Islet precursor cell (in vitro differentiated cells): ENCODE measurements around the gene TPSB2.
"Not testable (repeated sequence)": the region's sequence is repeated elsewhere in the genome, so short reads cannot be mapped to it uniquely, and the experiment has no call there.

Experiments
- DNase-seq: peaks from one replicate; pipeline ENCODE4 v3.0.0-alpha.2; 2018

Gene TPSB2

DNA sequence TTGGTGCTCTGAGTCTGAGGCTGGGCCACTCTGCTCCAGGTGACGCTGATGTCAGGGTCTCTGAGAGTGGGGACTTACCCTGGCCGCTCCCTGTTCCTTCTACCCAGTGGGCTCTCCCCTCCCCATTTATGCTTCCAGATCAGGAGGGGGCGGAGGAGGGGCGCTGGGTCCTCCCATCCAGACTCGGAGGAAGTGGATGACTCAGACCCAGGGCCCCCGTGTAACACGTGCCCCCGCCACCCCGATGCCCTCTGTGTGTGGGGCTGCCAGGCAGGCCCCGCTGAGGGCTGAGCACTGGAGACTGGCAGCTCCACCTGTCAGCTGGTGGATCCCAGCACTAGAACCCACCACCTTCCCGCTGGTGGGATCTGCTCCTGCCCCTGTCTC lies at the start of gene TPSB2:
TPSB2 (minus strand) TSS at position 101 of the 387 bp plus-strand sequence. CDS start 233 bp downstream, outside the sequence.
- not testable (repeated sequence) for DNase-seq

DNA sequence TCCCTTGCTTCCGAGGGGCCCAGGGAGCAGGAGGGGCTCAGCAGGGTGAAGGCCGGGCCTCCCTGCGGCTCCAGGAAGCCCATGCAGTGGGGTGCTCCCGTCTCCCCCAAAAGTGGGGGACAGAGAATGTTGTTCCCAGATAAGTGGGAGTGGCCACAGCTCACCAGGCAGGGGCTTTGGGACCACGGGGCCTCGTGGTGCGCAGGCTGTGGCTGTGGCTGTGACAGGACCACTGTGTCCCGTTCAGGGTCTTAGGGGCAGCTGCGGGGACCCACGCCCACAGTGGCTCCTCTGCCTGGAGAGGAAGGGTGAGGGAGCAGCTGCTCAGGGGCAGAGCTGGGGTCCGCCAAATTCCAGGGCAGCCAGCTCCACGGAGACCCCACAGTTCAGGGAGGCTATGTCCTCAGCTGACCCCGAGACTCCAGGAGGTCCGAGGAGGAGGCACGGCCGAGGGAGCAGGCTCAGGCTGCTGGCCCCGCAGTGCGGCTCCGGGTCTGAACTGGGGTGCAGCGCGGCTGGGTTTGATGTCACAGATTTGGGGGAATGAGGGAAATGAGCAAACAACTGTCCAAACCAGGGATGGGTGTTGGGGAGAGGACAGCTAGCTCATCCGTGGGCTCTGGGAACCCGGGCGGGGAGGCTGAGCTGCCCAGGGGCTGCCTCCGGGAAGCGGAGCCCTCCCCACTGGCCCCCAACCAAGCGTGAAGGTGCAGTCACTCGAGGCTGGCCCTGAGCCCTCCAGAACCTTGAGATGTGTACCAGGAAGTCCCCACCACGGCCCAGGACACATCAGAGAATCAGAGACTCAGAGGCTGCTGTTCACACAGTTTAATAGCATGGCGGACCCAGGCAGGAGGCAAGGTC lies 49.3 kb upstream of the TPSB2 start:
- DNase-seq = no peak

DNA sequence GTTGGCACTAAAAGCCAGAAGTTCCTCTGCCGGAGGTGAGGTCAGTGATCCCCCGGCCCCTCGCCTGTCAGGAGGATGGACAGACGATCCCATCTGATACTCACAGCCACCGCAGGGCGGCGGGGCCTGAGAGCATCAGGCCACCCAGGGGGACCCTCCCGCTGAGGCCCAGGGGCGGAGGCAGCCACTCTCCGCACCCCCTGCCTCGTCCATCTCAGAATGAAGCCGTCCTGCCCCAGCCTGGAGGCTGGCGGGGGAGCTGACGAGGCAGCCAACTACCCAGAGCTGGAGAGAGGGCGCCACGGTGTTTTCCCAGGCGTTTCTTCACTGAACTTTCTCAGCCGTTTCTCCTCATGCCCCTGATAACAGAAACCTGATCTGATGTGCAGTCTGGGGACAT lies 48.5 kb upstream of the TPSB2 start:
- no peak for DNase-seq

DNA sequence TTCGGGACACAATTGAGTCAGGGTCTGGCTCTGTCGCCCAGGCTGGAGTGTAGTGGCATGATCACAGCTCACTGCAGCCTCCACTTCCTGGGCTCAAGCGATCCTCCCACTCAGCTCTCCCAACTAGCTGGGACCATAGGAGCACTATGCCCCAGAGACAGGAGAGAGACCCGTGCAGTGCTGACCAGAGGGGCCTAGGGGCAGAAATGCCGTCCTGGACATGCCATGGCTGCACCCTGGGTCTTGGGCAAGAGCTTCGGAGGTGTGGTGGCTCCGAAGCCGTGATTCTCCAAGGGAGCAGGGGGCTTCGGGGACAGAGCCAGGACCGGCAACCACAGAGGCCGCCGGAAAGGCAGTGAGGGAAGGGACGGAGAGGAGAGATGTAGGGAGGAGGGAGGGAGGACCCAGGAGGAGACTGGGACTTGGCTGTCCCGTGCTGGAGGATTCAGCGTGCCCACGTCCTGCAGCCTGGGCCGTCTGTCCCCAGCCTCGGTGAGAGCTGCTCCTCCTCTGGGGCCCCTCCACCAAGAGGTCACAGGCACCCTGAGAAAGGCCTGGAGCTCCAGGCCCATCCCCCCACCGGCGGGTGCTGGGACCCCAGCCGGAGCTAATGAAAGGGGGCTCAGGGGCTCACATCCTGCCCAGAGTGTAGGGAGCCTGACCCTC lies 47.8 kb upstream of the TPSB2 start:
- no peak for DNase-seq

DNA sequence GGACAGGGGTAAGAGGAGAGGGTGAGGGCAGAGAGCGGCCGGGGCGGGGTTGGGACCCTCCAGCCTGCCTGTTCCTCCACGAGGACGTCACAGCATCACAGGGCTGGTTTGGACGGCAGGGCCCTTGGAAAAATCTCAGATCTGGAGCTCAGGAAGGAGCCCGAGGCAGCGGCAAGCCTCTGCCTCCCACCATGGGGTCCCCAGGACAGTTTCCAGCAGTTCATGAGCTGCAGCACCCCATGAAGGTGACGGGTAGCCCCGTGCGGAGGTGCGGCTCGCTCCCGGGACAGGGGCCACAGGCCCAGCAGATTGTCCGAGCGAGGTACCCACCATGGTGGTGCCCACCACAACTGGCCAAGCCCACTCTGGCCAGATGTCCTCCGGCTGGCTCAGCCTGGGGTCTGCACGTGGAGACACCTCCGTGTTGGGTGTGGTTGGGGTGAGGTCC lies 47.2 kb upstream of the TPSB2 start:
- DNase-seq = no peak

DNA sequence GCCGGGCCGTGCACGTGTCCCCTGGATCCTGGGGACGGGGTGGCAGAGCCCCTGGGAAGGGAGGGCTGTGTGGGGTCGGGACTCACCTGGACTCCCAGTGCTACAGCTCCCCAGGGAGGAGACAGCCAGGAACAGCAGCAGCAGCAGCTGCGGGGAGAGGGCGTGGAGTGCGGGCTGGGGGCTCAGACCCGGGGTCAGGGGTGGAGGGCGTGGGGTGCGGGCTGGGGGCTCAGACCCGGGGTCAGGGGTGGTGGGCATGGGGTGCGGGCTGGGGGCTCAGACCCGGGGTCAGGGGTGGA lies 46.5 kb upstream of the TPSB2 start:
- DNase-seq = no peak

DNA sequence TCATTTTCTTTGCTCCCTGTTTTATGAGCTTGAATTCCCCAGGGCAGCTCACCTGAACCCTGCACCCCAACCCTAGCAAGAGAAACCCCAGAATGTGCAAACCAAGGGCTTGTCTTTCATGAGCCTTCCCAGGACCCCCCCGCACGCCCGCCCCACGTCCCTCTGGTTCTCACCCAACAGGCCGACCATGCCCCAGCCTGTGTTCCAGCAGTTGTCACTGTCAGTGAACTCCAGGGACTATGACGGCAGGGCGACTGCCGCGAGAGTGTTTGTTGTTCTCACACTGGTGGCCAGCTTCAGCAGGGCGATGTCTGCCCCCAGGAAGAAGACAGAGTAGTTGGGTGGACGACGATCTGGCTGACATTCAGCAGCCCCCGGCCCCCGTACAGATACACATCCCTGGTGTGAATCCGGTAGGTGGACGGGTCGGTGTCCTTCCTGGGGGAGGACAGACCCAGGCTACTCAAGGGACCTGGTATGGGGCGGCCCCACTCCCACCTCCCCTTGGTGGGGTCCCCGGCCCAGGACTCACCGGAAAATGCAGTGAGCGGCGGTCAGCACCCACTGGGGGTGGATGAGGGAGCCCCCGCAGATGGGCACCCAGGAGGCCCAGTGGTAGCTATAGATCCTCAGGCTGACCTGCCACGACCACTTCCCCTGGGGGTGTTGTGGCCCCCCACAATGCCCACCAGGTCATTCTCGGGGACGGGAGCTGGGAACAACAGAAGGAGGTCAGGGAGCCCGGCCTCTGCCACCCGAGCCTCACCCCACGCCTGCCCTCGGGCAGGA lies 46.0 kb upstream of the TPSB2 start:
- DNase-seq = no peak

DNA sequence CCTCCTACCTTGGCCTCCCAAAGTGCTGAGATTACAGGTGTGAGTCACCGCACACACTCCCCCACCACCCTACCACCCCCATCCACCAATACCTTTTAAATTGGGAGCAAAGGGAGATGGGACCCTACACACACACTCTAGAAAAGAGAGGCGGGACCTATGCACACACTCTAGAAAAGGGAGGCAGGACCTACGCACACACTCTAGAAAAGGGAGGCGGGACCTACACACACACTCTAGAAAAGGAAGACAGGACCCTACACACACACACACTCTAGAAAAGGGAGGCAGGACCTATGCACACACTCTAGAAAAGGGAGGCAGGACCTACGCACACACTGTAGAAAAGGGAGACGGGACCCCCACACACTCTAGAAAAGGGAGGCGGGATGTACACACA lies 44.8 kb upstream of the TPSB2 start:
- no peak for DNase-seq

DNA sequence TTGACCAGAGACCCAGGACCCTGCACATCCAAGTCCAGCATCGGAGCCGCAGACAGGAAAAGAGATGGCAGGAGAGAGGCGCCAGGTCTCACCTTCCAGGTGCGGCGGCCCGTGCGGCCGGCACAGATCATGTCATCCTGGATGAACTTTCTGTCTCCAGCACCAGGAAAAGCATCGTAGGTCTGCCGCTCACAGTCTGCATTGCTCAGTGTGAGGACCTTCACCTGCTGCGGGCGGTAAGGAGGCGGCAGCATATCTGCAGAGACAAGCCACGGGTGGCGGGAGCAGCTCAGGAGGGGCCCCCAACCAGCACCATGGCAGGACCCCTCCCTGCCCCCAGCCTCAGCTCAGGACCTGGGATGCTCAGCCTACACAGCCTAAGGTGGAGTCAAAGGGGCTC lies 43.8 kb upstream of the TPSB2 start:
- DNase-seq = no peak

DNA sequence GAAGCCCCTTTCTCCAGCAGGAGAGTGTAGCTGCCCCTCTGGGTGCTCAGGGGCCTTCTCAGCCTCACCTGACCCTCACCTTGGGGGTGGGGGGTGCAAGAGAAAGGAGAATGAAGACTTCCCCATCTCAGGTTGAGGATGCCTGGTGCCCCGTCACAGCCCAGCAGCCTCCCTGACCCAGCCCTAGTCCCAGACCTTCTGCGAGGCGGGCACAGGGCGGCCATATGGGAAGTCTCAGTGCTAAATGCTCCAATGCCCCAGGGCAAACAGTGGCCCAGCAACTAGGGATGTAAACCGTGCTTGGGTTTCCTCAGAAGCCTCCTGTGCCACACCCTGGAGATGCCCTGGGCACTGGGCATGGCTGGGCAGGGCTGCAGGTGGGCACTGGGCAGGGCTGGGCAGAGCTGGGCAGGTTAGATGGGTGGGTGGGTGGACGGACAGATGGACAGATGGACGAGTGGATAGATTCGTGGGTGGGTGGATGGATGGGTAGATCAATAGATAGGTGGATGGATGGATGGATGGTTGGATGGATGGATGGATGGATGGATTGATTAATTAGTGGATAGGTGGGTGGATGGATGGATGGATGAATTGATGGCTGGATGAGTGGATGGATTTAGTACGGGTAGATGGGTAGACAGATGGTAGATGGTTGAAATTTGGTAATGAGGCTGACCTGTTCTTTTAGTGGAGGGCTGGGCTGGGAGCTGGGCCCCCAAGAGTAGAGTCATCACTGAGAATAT lies 42.6 kb upstream of the TPSB2 start:
- DNase-seq = no peak

DNA sequence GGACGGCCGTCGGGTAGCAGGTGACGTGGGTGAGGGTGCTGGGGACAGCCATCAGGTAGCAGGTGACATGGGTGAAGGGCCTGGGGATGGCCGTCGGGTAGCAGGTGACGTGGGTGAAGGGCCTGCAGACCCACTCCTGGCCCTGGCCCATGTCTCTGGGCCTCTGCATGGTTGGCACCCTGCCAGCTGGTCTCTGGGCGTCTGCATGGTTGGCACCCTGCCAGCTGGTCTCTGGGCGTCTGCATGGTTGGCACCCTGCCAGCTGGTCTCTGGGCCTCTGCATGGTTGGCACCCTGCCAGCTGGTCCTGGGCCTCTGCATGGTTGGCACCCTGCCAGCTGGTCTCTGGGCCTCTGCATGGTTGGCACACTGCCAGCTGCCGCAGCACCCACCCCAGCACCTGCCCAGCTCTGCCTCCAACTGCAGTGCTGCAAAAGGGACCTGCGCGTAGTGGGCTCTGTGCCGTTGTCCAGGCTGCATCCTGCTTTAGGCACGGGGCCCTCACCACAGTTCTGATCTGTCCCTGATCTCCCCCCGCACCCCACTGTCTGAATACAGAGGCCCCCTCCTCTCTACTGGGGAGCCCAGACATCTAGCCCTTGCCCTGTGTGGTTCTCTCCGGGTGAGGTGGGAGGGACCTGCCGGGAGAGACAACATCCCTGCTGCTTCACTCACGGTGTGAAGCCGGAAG lies 41.9 kb upstream of the TPSB2 start:
- not testable (repeated sequence) for DNase-seq

DNA sequence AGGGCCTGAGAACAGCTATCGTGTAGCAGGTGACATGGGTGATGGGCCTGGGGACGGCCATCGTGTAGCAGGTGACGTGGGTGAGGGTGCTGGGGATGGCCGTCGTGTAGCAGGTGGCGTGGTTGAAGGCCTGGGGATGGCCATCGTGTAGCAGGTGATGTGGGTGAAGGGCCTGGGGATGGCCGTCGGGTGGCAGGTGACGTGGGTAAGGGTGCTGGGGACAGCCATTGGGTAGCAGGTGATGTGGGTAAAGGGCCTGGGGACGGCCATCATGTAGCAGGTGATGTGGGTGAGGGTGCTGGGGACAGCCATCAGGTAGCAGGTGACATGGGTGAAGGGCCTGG lies 41.4 kb upstream of the TPSB2 start:
- no peak for DNase-seq

DNA sequence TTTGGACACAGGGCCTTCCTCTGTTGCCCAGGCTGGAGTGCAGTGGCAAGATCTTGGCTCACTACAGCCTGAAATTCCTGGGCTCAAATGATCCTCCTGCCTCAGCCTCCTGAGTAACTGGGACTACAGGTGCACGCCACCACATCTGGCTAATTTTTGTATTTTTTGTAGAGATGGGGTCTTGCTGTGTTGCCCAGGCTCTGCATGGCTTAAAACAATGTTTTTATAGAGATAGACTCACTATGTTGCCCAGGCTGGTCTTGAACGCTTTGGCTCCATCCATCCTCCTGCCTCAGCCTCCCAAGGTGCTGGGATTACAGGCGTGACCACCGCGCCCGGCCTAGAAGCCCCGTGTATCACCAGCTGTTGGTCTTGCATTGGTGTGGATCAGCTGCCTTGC lies 39.4 kb upstream of the TPSB2 start:
- not testable (repeated sequence) for DNase-seq

DNA sequence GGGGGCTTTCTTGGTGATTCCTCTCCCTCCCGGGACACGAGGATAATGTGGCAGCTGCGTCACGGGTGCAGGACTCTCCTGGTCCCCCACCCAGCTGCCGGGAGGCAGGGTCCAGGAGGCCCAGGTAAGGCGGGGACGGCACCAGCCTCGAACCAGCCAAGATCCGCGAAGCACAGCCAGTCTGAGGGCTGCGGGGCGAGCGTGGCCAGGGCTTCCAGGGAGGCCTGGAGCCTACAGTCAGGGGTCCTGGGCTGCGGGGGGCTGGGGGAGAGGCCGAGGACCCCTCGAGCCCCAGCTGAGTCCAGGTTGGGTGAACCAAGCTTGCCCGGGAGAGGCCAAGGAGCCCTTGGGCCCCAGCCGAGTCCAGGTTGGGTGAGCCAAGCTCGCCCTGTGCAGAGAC lies 35.8 kb upstream of the TPSB2 start:
- DNase-seq = no peak

DNA sequence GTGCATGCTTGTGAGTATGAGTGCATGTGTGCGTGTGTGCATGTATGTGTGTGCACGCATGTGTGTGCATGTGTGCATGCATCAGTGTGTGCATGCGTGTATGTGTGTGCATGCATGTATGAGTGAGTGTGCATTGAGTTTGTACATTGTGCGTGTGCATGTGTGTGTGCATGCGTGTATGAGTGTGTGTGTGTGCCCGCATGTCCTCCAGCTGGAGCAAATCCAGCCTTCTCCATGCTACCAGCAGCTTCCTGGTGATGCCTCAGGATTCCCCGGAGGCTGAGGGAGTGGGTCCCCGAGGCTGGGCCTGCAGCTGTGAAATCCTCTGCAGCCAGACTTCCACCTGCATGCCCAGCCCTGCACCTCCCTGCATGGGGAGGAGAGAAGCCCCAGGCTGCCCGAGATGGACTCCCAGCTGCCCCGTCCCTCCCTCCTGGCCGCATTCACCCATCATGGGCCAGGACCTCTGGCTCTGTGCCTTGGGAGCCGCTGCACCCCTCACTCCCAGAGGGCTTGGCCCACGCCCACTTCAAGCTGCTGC lies 35.2 kb upstream of the TPSB2 start:
- DNase-seq = no peak

DNA sequence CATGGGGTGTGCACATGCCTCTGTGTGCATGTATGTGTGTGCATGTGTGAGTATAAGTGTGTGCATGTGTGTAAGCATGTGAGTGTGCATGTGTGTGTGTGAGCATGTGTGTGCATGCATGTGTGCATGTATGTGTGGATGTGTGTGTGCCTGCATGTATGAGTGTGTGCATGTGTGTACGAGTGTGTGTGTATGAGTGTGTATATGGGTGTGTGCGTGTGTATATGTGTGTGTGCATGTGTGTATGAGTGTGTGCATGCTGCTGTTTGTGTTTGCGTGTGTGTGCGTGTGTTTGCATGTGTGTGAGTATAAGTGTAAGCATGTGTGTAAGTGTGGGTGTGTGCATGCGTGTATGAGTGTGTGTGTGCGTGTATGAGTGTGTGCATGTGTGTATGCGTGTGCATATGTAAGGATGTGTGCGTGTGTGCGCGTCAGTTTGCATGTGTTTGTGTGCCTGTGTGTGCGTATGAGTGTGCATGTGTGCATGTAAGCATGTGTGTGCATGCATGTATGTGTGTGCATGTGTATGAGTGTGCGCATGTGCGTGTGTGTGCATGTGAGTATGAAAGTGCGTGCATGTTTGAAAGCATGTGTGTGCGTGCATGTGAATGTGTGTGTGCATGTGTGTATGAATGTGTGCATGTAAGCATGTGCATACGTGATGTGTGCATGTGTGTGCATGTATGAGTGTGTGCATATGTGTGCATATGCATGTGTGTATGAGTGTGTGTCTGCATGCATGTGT lies 34.5 kb upstream of the TPSB2 start:
- no peak for DNase-seq

DNA sequence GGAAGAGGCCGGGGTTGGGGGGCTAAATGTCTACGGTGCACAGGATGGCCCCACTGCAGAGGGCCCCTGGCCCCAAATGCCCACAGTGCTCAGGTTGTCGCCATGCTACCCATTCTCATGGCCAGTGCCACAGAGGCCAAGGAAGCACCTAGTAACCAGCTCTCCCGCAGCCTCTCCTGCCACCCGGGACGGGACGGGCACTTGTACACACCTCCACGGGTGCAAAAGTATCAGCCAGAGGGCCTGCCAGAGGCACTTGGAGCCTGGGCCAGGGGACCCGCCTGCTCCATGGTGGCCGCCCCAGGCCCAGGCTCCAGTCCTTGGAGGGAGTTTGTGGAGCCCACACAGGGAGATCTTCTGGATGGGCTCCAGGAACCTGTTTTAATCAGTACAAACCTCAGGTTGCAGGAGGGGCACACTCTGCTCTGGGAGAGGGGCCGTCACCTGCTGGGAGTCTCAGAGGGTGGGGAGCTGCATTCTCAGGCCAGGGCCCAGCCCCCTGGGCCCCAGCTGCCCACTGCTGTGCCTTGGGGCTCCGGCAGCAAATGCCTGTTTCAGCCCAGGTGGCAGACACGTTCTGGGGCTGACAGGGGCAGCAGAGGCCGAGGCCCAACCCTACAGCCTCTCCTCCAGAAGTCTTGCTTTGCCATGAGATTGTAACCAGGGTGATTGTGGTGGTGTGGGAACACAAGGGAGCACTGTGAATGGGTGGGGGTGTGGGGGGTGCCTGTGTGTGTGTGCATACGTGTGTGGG lies 33.8 kb upstream of the TPSB2 start:
- DNase-seq = no peak

DNA sequence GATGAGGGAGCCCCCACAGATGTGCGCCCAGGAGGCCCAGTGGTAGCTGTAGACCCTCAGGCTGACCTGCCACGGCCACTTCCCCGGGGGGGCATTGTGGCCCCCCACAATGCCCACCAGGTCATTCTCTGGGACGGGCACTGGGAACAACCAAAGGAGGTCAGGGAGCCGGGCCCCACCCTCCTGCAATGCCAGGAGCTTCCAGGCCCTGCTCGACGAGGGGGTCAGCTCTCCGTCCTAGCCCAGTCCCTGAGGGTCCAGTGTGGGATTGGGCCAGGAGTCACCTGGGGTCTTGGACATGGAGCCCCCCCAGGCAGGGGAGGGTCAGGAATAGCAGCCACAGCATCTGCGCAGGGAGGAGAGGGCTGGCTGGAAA lies 32.9 kb upstream of the TPSB2 start:
- no peak for DNase-seq

DNA sequence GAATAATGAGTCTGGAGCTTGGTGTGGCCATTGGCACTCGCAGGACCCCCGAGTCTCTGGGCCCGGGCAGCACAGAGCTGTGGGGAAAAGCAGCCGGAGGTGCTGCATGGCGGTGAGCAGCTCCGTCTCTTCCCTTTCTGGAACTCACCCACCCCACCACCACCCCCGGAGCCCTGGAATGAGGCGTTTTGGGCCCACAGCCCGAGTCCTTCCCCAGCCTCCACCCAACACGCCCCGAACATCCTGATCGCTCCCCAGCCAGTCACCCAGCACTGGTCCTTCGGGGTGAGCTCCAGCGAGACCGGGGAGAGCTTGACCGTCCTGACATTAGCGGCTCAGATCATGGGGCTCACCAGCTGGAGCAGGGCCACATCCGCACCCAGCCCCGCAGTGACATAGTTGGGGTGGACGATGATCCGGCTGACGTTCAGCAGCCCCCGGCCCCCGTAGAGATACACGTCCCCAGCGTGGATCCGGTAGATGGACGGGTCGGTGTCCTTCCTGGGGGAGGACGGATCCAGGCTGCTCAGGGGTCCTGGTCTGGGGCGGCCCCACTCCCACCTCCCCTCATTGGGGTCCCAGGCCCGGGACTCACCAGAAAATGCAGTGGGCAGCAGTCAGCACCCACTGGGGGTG lies 32.3 kb upstream of the TPSB2 start:
- DNase-seq = no peak
